Ovary (tissue), 9 donors: Measurements from ENCODE around the gene NOP9. TPM values are rescaled to one million over a fixed set of nuclear protein-coding genes. Genes with fewer than 3 reads are reported as not detected.
A peak's percentile ranks its signal among the peaks of the same experiment; 100 is the strongest.
"Not testable (repeated sequence)": the region's sequence is repeated elsewhere in the genome, so short reads cannot be mapped to it uniquely, and the experiment has no call there.

Source experiments
- DNase-seq, 5 donors: peaks; one replicate each; pipeline ENCODE4 v3.0.0-alpha.2; 2019 to 2020
- H3K27ac ChIP-seq, 2 donors: fragments of 200-600 bp; one replicate each; pipeline versions ENCODE4 v1.5.1 to v1.8.0; 2019 to 2022
- H3K27me3 ChIP-seq: fragments of 200-600 bp; one replicate; pipeline ENCODE4 v1.8.0; 2022
- H3K36me3 ChIP-seq: fragments of 200-600 bp; sonication (generic); one replicate; pipeline ENCODE4 v1.5.1; 2019
- H3K4me1 ChIP-seq: one replicate; pipeline ENCODE4 v1.8.1; 2013; ENCODE audit warnings: mild to moderate bottlenecking, moderate library complexity; ENCODE audit not compliant: insufficient read depth
- H3K4me3 ChIP-seq: fragments of 200-600 bp; sonication (generic); one replicate; pipeline ENCODE4 v1.5.1; 2017
- H3K9me3 ChIP-seq, 2 donors: fragments of 200-600 bp in 1 of 2; sonication (generic) in 1 of 2; one replicate each; pipeline versions ENCODE4 v1.5.1 to v1.8.1; 2013 to 2019; ENCODE audit warnings: mild to moderate bottlenecking in 1 of 2, moderate library complexity in 1 of 2
- CTCF ChIP-seq, 3 donors: fragments of 450-650 bp in 2 of 3; fragments of 200-600 bp in 1 of 3; IDR thresholded peaks; one replicate each; pipeline versions ENCODE4 v1.5.1 to v1.8.0; 2016 to 2022; ENCODE audit warnings: antibody characterized with exemption in 3 of 3, mild to moderate bottlenecking in 1 of 3
- EP300 ChIP-seq: sonication (generic); formaldehyde crosslinking; IDR thresholded peaks from one replicate; pipeline ENCODE4 v1.6.1; 2017; ENCODE audit warnings: antibody characterized with exemption
- POLR2A ChIP-seq: fragments of 450-650 bp; IDR thresholded peaks from one replicate; pipeline ENCODE4 v1.6.1; 2017; ENCODE audit warnings: antibody characterized with exemption, mild to moderate bottlenecking, moderate library complexity
- whole genome bisulfite sequencing, 3 donors: extraction: QIAGEN DNeasy Blood & Tissue Kit in 1 of 3; methylation state at CpG; one replicate each; pipeline versions ENCODE4 v1.1.5 to v1.1.7; 2013 to 2017; 5-methylcytosine and 5-hydroxymethylcytosine counted together
- intact Hi-C, 4 donors: fragments of 100-400 bp; cut with DNase I; formaldehyde crosslinking; loops; one replicate each; pipeline versions ENCODE4 v1.11.0 to v1.15.1; 2022 to 2023
- polyA plus RNA-seq, 2 donors: library from polyadenylated mRNA; stranded (reverse); fragments of 200-250 nt in 1 of 2; fragments of 350-450 nt in 1 of 2; fragmentation: Illumina TruSeq in 1 of 2; extraction: RNeasy Lipid Tissue Mini Kit (QIAGEN cat#74804) in 1 of 2; gene quantifications; one replicate each; pipeline ENCODE4 v1.2.3, GENCODE V29; 2013 to 2014
- total RNA-seq, 7 donors: library from RNA; depleted of rRNA in 2 of 7; stranded (reverse); fragments of >200 nt in 2 of 7; fragmentation: NEBNext Ultra II Directional in 3 of 7; extraction: Animal tissue kit (Norgen Biotek cat#: 25700) in 3 of 7; gene quantifications; one replicate each; pipeline versions ENCODE4 v1.1.0 to v1.2.4, GENCODE V29; 2016 to 2023
- donor health status: DM: no; HTN: no; CAD: no; lungs with moderate emphysema.
- donor health status: DM: no; HTN: no; CAD: no.
- donor health status: Bipolar disorder and iron deficiency.
- donor health status: DM: yes; HTN: yes; CAD: no.
- donor health status: DM: no; HTN: no; CAD: no.
- donor health status: DM: yes; HTN: yes; CAD: no.

NOP9 gene
- total and polyA plus RNA-seq, 9 donors = 9.2 to 28.6 (median 22.1) TPM

GRCh38 chr14:24327914-24328313 is 28.3 kb downstream of the NOP9 start:
- not testable (repeated sequence) for H3K36me3 ChIP-seq, H3K27me3 ChIP-seq, H3K9me3 ChIP-seq, H3K4me1 ChIP-seq, H3K27ac ChIP-seq, H3K4me3 ChIP-seq
- DNase-seq = peak in 4 of 5 donors; percentile 39 to 70 (median 60)
- whole genome bisulfite sequencing, 3 donors = 1 to 6% (median 2%) methylated on average over 9 of the region's 9 CpGs
- peak in 2 of 3 donors; percentile 29 to 40 for TF ChIP-seq CTCF (IDR thresholded peaks at IDR 0.05)
- intact Hi-C loops = loop anchor here in 1 of 4 donors (5.0 kb wide), 1 partner anchor 34 kb away; no protein-coding TSS in a partner anchor

GRCh38 chr14:24329073-24329663 is 29.5 kb downstream of the NOP9 start:
- no peak overlapping the region for H3K4me3 ChIP-seq
- WGBS, 3 donors = 89 to 90% (median 90%) methylated on average over 12 of the region's 12 CpGs
- no peak for DNase-seq
- intact Hi-C loops = loop anchor here in 1 of 4 donors (5.0 kb wide), 1 partner anchor 33 kb away; no protein-coding TSS in a partner anchor
- no peaks in the 10 kb centered on the region for H3K27me3 ChIP-seq
- H3K4me1 ChIP-seq = peaks cover 5% of the 10 kb centered on the region
- H3K9me3 ChIP-seq = no peaks in the 10 kb centered on the region
- H3K27ac ChIP-seq = no peak overlapping the region
- no peaks in the 10 kb centered on the region for H3K36me3 ChIP-seq
- TF ChIP-seq EP300 = no peak
- TF ChIP-seq CTCF (IDR thresholded peaks at IDR 0.05) = no peak
- TF ChIP-seq POLR2A = no peak

- Histone ChIP-seq H3K27ac (no peak overlapping the region), H3K4me3 (no peak overlapping the region), H3K27me3 (no peaks in the 10 kb centered on the region), H3K9me3 (no peaks in the 10 kb centered on the region), H3K4me1 (peaks cover 5% of the 10 kb centered on the region), H3K36me3 (no peaks in the 10 kb centered on the region)
- no peak for DNase-seq
- intact Hi-C loops = loop anchor here in 3 of 4 donors (5.0 kb wide), 3 partner anchors 33 to 108 kb away; no protein-coding TSS in a partner anchor
- no peak for TF ChIP-seq EP300
- WGBS, 3 donors = 81 to 87% (median 85%) methylated on average over 9 of the region's 9 CpGs
Observed at GRCh38 chr14:24329736-24330135, 30.1 kb downstream of the NOP9 start.

GRCh38 chr14:24330973-24331674 is 31.5 kb downstream of the NOP9 start:
- Histone ChIP-seq H3K4me3 (no peak overlapping the region), H3K4me1 (peaks cover 5% of the 10 kb centered on the region)

More at GRCh38 chr14:24330973-24331674, 31.5 kb downstream of the NOP9 start:
- H3K27ac ChIP-seq = no peak overlapping the region
- intact Hi-C loops = loop anchor here in 3 of 4 donors (5.0 kb wide), 2 partner anchors 101 to 106 kb away; no protein-coding TSS in a partner anchor
- TF ChIP-seq CTCF (IDR thresholded peaks at IDR 0.05) (no peak), EP300 (no peak), POLR2A (no peak)
- 87 to 93% (median 89%) methylated on average over 10 of the region's 10 CpGs for WGBS, 3 donors
- no peaks in the 10 kb centered on the region for H3K27me3 ChIP-seq
- no peak for DNase-seq
- no peaks in the 10 kb centered on the region for H3K36me3 ChIP-seq
- no peaks in the 10 kb centered on the region for H3K9me3 ChIP-seq
